SJCRH30 (cell line): ENCODE results near the gene NTRK3. TPM values are rescaled to one million over a fixed set of nuclear protein-coding genes. Genes with fewer than 3 reads are reported as not detected.

Experiments used
- DNase-seq, 2 experiments: peaks; one replicate each; pipeline ENCODE4 v3.0.0-alpha.2; 2015 to 2020
- H3K27ac ChIP-seq: fragments of 250-450 bp; sonication (Bioruptor Pico); 2 replicates; pipeline ENCODE4 v1.5.1; 2020; ENCODE audit warnings: mild to moderate bottlenecking, moderate library complexity
- H3K27me3 ChIP-seq: fragments of 250-450 bp; sonication (Bioruptor Pico); 2 replicates; pipeline ENCODE4 v1.5.1; 2020; ENCODE audit warnings: mild to moderate bottlenecking, moderate library complexity
- H3K36me3 ChIP-seq: fragments of 250-450 bp; sonication (Bioruptor Pico); 2 replicates; pipeline ENCODE4 v1.5.1; 2020; ENCODE audit warnings: mild to moderate bottlenecking, moderate library complexity
- H3K4me1 ChIP-seq: fragments of 250-450 bp; sonication (Bioruptor Pico); 2 replicates; pipeline ENCODE4 v1.5.1; 2020; ENCODE audit warnings: mild to moderate bottlenecking, moderate library complexity
- H3K4me3 ChIP-seq: fragments of 250-450 bp; sonication (Bioruptor Pico); 2 replicates; pipeline ENCODE4 v1.5.1; 2020; ENCODE audit warnings: mild to moderate bottlenecking, moderate library complexity
- H3K9me3 ChIP-seq: fragments of 250-450 bp; sonication (Bioruptor Pico); replicated peaks from 2 replicates; pipeline ENCODE4 v1.5.1; 2020; ENCODE audit warnings: mild to moderate bottlenecking, moderate library complexity
- total RNA-seq: library from RNA; depleted of rRNA; stranded (reverse); fragments of >200 nt; shearing (Covaris generic); gene quantifications from 2 replicates; pipeline ENCODE4 v1.2.3, GENCODE V29; 2014

NTRK3 gene
- total RNA-seq, 1 experiment from 2014 or later = 7.6 TPM

GRCh38 chr15:88246666-88247446 lies 9.7 kb downstream of the NTRK3 start:
- Histone ChIP-seq H3K9me3 (no peaks in the 10 kb centered on the region), H3K4me1 (peaks cover 12% of the 10 kb centered on the region), H3K27me3 (no peaks in the 10 kb centered on the region), H3K4me3 (no peak overlapping the region), H3K27ac (no peak overlapping the region), H3K36me3 (no peaks in the 10 kb centered on the region)
- DNase-seq = peak; percentile 65 to 87

DNA sequence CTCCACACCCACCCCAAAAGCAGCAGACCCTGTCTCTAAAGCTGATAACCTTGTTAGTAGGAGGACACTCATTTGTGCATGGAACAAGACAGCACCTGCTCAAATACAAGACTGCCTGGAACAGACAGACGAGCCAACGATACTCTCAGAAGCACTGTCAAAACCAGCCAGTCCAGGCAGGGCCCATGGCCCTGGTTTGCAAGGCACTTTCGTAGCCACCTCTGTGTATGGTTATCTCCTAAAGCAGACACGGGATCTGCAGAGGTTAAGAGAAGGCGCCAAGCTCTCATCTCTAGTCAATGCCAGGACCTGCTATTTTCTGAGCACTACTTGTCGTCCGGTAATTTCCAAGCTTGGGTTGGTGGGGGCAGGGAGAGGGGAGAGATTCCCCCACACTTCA lies 10.5 kb downstream of the NTRK3 start:
- DNase-seq = no peak
- H3K4me3 ChIP-seq = no peak overlapping the region

GRCh38 chr15:88243895-88244787 lies 12.4 kb downstream of the NTRK3 start:
- no peaks in the 10 kb centered on the region for H3K9me3 ChIP-seq
- no peaks in the 10 kb centered on the region for H3K27me3 ChIP-seq
- H3K36me3 ChIP-seq = no peaks in the 10 kb centered on the region
- no peak overlapping the region for H3K27ac ChIP-seq
- peaks cover 12% of the 10 kb centered on the region for H3K4me1 ChIP-seq
- no peak overlapping the region for H3K4me3 ChIP-seq
- peak; percentile 33 to 80 for DNase-seq

More for the DNA sequence above, 10.5 kb downstream of the NTRK3 start:
- Histone ChIP-seq H3K4me1 (peaks cover 12% of the 10 kb centered on the region), H3K36me3 (no peaks in the 10 kb centered on the region), H3K27me3 (no peaks in the 10 kb centered on the region), H3K9me3 (no peaks in the 10 kb centered on the region), H3K27ac (no peak overlapping the region)

- H3K27me3 ChIP-seq = no peaks in the 10 kb centered on the region
- H3K4me3 ChIP-seq = no peak overlapping the region
- H3K9me3 ChIP-seq = no peaks in the 10 kb centered on the region
- no peak for DNase-seq
- no peaks in the 10 kb centered on the region for H3K36me3 ChIP-seq
- no peak overlapping the region for H3K27ac ChIP-seq
- peaks cover 3% of the 10 kb centered on the region for H3K4me1 ChIP-seq
These were observed 13.7 kb downstream of the NTRK3 start for GRCh38 chr15:88242586-88243555.

- no peaks in the 10 kb centered on the region for H3K4me1 ChIP-seq
These were observed 15.1 kb downstream of the NTRK3 start for GRCh38 chr15:88241461-88241860.

GRCh38 chr15:88241060-88241459 lies 15.5 kb downstream of the NTRK3 start:
- H3K27me3 ChIP-seq = no peaks in the 10 kb centered on the region
- H3K9me3 ChIP-seq = no peaks in the 10 kb centered on the region
- DNase-seq = no peak
- no peak overlapping the region for H3K27ac ChIP-seq
- no peak overlapping the region for H3K4me3 ChIP-seq
- H3K4me1 ChIP-seq = no peaks in the 10 kb centered on the region
- H3K36me3 ChIP-seq = no peaks in the 10 kb centered on the region

More at GRCh38 chr15:88241461-88241860, 15.1 kb downstream of the NTRK3 start:
- H3K27me3 ChIP-seq = no peaks in the 10 kb centered on the region
- no peak overlapping the region for H3K27ac ChIP-seq
- no peaks in the 10 kb centered on the region for H3K36me3 ChIP-seq
- no peak for DNase-seq
- H3K4me3 ChIP-seq = no peak overlapping the region
- H3K9me3 ChIP-seq = no peaks in the 10 kb centered on the region

GRCh38 chr15:88239594-88239993 lies 16.9 kb downstream of the NTRK3 start:
- no peak overlapping the region for H3K4me3 ChIP-seq
- H3K36me3 ChIP-seq = no peaks in the 10 kb centered on the region
- no peaks in the 10 kb centered on the region for H3K9me3 ChIP-seq
- H3K4me1 ChIP-seq = no peaks in the 10 kb centered on the region
- 0 out of 2 replicates have a peak, but pooled peaks cover 4% of the 10 kb centered on the region for H3K27me3 ChIP-seq
- no peak for DNase-seq
- no peak overlapping the region for H3K27ac ChIP-seq

- no peaks in the 10 kb centered on the region for H3K9me3 ChIP-seq
- 0 out of 2 replicates have a peak, but pooled peaks cover 4% of the 10 kb centered on the region for H3K27me3 ChIP-seq
- DNase-seq = peak; percentile 65 to 76
- no peak overlapping the region for H3K27ac ChIP-seq
- H3K36me3 ChIP-seq = no peaks in the 10 kb centered on the region
- no peak overlapping the region for H3K4me3 ChIP-seq
- H3K4me1 ChIP-seq = no peaks in the 10 kb centered on the region
These were observed 17.7 kb downstream of the NTRK3 start for GRCh38 chr15:88238618-88239430.

- DNase-seq = no peak
- H3K27ac ChIP-seq = no peak overlapping the region
- H3K36me3 ChIP-seq = no peaks in the 10 kb centered on the region
- H3K4me1 ChIP-seq = no peaks in the 10 kb centered on the region
- H3K9me3 ChIP-seq = no peaks in the 10 kb centered on the region
- no peak overlapping the region for H3K4me3 ChIP-seq
- H3K27me3 ChIP-seq = 0 out of 2 replicates have a peak, but pooled peaks cover 4% of the 10 kb centered on the region
These were observed 21.8 kb downstream of the NTRK3 start for GRCh38 chr15:88234711-88235110.

GRCh38 chr15:88233921-88234320 lies 22.6 kb downstream of the NTRK3 start:
- H3K4me3 ChIP-seq = no peak overlapping the region
- H3K9me3 ChIP-seq = no peaks in the 10 kb centered on the region
- 0 out of 2 replicates have a peak, but pooled peaks cover 4% of the 10 kb centered on the region for H3K27me3 ChIP-seq
- H3K36me3 ChIP-seq = no peaks in the 10 kb centered on the region
- H3K27ac ChIP-seq = no peak overlapping the region
- no peak for DNase-seq
- no peaks in the 10 kb centered on the region for H3K4me1 ChIP-seq

DNA sequence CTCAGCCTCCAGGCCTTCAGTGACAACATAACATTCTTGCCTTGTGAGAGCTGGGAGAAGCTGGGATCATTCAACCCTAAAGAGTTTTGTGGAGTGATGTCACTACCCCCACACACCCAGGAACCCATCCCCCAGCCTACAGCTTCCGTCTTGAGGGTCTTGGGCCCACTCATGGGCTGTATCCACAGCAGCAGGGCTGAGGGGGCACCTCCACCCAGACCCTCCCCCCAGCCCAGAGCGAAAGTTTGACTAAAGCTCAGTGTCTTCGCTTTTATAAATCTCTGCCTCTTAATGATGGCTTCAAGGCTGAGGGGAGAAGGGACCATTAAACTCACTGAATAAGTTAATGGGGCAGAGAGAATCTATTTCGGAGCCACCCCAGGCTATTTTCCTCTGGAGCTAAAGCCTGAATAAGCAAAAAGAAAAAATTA lies 23.8 kb downstream of the NTRK3 start:
- H3K36me3 ChIP-seq = no peaks in the 10 kb centered on the region
- no peak overlapping the region for H3K27ac ChIP-seq
- no peak for DNase-seq
- no peaks in the 10 kb centered on the region for H3K4me1 ChIP-seq
- 0 out of 2 replicates have a peak, but pooled peaks cover 4% of the 10 kb centered on the region for H3K27me3 ChIP-seq
- no peak overlapping the region for H3K4me3 ChIP-seq
- H3K9me3 ChIP-seq = no peaks in the 10 kb centered on the region

DNA sequence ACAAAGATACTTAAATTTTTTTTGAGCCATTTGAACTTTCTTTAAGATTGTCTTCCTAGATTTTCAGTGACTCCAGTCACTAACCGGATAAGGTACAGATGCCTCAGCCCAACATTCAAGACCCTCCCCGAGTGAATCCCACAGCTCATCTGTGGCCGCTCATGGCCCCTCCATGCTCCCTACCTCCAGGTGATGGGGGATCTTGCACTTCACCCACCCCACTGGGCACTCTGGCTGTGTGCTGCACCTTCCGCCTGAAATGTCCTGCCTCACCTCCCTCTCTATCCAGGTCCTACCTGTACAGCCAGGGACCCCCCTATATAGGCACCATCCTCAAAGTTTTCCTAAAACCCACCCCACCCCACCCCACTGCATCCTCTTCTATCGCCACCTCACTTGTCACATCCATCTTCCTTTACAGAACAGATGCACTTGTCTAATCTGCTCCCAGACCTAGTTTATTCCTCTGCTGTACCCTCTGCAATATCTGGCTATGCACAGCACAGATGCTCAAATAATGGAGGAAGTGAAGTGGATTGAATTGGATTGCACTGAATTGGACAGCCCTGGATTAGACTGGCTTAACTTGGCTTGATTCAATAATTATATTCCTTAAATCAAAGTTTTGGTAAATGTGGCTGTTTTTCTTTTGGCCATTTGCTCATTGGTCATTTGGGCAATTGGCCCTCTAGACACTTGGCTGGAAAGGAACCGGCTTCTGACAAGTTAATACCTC lies 24.5 kb downstream of the NTRK3 start:
- H3K27ac ChIP-seq = no peak overlapping the region
- H3K4me3 ChIP-seq = no peak overlapping the region
- H3K9me3 ChIP-seq = no peaks in the 10 kb centered on the region
- H3K36me3 ChIP-seq = no peaks in the 10 kb centered on the region
- no peaks in the 10 kb centered on the region for H3K4me1 ChIP-seq
- H3K27me3 ChIP-seq = 0 out of 2 replicates have a peak, but pooled peaks cover 4% of the 10 kb centered on the region
- DNase-seq = no peak

GRCh38 chr15:88230823-88231222 lies 25.7 kb downstream of the NTRK3 start:
- H3K9me3 ChIP-seq = no peaks in the 10 kb centered on the region
- DNase-seq = no peak

More at GRCh38 chr15:88230823-88231222, 25.7 kb downstream of the NTRK3 start:
- Histone ChIP-seq H3K27me3 (peaks cover 4% of the 10 kb centered on the region; the same call in 1 of the 2 replicates), H3K36me3 (no peaks in the 10 kb centered on the region), H3K4me3 (no peak overlapping the region), H3K4me1 (no peaks in the 10 kb centered on the region), H3K27ac (no peak overlapping the region)
